ENCODE results near the gene CBFA2T3.

The CBFA2T3 gene

GRCh38 chr16:88853325-88853941, 123.6 kb downstream of the CBFA2T3 start:
- DNase-seq = no peak

DNA sequence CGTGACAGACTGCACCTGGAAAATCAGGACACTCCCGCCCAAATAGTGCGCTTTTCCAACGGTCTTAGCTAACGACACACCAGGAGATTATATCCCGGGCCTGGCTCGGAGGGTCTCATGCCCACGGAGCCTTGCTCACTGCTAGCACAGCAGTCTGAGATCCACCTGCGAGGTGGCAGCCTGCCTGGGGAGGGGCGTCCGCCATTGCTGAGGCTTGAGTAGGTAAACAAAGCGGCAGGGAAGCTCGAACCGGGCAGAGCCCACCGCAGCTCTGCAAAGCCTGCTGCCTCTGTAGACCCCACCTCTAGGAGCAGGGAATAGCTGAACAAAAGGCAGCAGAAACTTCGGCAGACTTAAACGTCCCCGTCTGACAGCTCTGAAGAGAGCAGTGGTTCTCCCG, 125.4 kb downstream of the CBFA2T3 start:
- DNase-seq = no peak

DNA sequence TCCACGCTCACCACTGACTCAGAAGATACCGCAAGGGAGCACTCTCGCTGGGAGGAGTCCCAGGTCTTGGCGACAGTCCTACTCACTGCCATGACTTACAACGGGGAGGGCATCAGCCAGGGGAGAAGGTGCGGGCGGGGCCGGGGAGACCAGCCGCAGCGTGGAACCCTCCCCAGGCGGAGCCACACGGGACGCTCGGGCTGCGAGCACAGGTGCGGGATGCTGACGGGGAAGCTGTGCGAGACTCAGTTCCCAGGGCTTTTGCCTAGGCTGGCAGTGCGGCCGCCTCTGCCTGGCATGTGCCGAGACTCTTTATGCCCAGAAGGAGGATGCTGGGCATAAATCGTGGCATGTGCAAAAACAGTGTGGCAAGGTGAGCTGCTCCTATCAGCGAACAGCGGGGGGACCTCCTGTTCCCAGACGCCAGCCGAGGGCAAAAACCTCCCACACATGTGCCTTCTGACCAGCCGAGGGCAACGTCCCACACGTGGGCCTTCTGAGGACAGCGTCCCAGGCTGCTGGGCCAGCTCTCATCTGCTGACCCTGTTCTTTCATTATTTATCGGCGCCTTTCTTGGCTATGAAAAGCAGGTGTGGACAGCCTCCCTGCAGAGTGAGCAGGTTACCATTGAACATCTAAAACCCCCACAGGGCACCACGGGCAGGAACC, 126.3 kb downstream of the CBFA2T3 start:
- no peak for DNase-seq

DNA sequence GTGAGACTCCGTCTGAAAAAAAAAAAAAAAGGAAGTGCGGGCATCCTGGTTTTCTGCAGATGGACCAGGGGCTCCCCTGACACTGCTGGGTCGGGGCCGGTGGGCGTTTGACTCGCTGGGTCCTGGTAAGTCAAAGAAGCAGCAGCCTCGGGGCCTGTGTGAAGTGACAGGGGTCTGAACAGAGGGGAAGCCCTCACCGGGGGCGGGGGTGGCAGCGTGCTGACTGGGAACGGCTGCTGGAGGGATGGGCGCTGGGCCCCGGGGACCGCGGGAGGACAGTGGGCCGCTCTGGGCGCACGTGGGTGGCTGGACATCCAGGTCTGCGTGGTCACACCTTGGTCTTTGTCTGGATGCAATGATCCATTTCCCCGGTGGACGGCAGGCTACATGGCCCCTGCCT, 128.4 kb downstream of the CBFA2T3 start:
- no peak for DNase-seq

- DNase-seq = no peak
These were observed 129.4 kb downstream of the CBFA2T3 start for GRCh38 chr16:88847654-88848053.

GRCh38 chr16:88846088-88846487, 130.9 kb downstream of the CBFA2T3 start:
- no peak for DNase-seq

GRCh38 chr16:88844419-88845036, 132.5 kb downstream of the CBFA2T3 start:
- DNase-seq = no peak

DNA sequence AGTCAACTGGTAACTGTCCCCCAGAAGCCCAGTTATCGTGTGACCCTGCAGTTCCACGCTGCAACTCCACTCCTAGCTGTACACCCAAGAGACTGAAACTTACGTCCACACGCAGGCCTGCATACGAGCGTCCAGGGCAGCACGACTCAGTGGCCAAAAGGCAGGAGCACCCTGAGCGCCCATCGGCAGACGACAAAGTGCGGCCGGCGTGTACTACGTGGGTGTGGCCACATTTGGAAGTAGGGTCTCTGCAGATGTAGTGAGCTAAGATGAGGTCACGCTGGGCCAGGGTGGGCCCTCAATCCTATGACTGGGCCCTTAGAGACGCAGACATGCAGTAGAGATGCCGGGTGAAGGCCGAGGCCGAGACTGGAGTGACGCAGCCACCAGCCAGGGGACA, 133.8 kb downstream of the CBFA2T3 start:
- DNase-seq = no peak

- no peak for DNase-seq
These were observed 134.2 kb downstream of the CBFA2T3 start for GRCh38 chr16:88842806-88843205.

DNA sequence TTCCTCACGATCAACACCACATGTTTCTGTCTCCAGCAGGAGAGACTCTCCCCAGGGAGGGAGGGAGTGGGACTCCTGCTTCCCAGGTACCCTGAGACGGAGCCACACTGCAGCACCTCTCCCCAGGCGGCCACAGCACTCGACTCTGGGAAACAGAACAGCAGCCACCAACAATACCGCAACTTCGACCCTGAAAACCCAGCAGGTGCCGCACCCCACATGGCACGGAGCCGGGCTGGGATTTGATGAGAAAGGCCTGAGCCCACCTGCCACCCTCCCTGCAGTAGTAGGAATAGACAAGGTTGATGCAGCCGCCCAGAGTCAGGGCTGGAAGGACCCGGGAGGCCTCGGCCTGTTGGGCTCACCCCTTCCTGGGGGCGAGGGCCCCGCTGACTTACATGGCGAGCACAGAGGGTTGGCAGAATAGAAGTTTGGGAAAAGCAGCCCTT, 134.7 kb downstream of the CBFA2T3 start:
- DNase-seq = no peak

GRCh38 chr16:88841521-88842307, 135.3 kb downstream of the CBFA2T3 start:
- DNase-seq = no peak

- DNase-seq = no peak
These were observed 136.3 kb downstream of the CBFA2T3 start for GRCh38 chr16:88840600-88841215.

- DNase-seq = no peak
These were observed 137.0 kb downstream of the CBFA2T3 start for GRCh38 chr16:88839745-88840599.

DNA sequence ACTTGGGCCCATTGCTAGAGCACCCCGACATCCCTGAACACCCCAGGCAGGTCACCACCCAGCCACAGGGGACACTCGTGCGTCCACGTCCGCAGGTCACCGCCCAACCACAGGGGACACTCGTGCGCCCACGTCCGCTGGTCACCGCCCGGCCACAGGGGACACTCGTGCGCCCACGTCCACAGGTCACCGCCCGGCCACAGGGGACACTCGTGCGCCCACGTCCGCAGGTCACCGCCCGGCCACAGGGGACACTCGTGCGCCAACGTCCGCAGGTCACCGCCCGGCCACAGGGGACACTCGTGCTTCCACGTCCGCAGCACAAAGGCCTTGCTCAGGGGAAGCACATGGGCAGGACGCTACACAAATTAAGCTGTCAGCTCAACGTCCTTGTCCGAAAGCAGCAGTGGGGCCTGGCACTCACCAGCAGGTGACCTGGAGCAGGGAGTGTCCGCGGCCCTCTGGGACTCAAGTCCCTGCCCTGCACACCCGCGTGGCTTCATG, 137.9 kb downstream of the CBFA2T3 start:
- DNase-seq = no peak

GRCh38 chr16:88838566-88838965, 138.4 kb downstream of the CBFA2T3 start:
- no peak for DNase-seq

DNA sequence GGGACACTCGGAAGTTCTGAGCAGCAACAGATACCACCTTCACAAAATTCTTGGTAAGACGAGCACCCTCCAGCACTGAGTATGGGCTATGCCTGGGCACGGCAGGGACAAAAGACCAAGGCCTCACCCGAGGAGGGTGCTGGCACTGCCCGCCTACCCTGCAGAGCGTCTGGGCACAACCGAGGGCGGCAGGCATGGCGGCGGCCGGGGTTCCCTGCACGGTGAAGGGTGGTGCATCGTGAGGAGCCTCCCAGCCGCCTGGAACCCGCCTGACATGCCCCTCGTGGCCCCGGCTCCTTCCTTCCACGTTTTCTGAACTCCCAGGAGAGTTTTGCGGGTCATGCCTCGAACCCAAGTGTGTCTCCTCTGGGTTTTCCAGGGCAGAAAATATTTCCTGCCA, 139.2 kb downstream of the CBFA2T3 start:
- DNase-seq = no peak

DNA sequence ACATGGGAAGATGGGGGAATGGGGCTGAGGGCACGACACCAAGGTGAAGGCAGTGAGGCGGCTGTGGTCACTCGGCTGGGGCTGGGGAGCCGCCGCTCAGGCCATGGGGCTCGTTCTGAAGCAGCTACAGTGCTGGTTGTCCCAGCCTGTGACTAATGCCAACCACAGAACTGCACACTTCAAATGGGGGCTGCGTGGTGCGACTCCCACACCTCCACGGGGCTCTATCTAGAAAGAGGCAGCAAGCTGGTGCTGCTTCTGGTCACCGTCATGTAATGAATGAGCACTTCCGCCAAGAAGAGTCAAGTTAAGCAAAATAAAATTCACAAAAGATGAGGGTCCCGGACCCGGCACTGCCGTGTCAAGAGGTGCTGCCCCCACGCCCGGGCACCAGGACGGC, 140.2 kb downstream of the CBFA2T3 start:
- DNase-seq = no peak

GRCh38 chr16:88835818-88836217, 141.2 kb downstream of the CBFA2T3 start:
- DNase-seq = no peak

DNA sequence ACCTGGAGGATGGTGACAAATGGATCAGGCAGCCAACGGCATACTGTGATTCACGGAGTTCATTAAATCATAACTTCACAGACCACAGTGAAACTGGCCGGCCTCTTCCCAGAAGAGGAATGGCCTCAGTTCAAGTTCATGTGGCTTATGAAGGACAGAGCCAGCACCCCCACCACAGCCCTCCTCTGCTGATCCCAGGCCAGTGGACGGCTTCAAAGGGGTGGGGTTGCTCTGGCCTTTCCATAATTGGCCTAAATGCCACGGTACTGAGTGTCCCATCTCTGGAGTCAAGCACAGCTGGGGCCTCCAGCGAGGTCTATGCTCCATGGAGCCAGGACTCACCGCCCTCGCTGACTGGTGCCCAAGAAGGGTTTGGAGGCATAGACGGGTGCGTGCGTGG, 141.6 kb downstream of the CBFA2T3 start:
- DNase-seq = no peak

GRCh38 chr16:88834670-88835069, 142.3 kb downstream of the CBFA2T3 start:
- no peak for DNase-seq

- DNase-seq = no peak
These were observed 143.9 kb downstream of the CBFA2T3 start for GRCh38 chr16:88833086-88833485.

GRCh38 chr16:88831838-88832237, 145.2 kb downstream of the CBFA2T3 start:
- DNase-seq = no peak

Measured in DMS 273 treated with DMSO at 0.1 percent for 48 hours (cell line).